DOHH2 (cell line): ENCODE data around the gene CTSZ.

Experiments used
- CTCF ChIP-seq: fragments of 200-600 bp; sonication (generic); IDR thresholded peaks from one replicate; pipeline ENCODE4 v1.5.1; 2014; ENCODE audit warnings: antibody characterized with exemption, mild to moderate bottlenecking, low read depth, low read length; ENCODE audit not compliant: poor library complexity, severe bottlenecking
- EZH2phosphoT487 ChIP-seq: fragments of 200-600 bp; sonication (generic); IDR thresholded peaks from 2 replicates; pipeline ENCODE4 v1.6.1; 2017; ENCODE audit warnings: borderline replicate concordance, mild to moderate bottlenecking, antibody characterized with exemption, low read length, moderate library complexity, mixed read lengths

- no peak for TF ChIP-seq CTCF
- TF ChIP-seq EZH2phosphoT487: no peak
These were observed 18.5 kb downstream of the CTSZ start for GRCh38 chr20:58988565-58988882.
